GM12873 (cell line): Measurements from ENCODE around the gene STARD6.

Source experiments
- TF ChIP-seq, protein P1 (sequence below): IDR thresholded peaks from 2 replicates; pipeline ENCODE4 v1.5.1; 2012; ENCODE audit warnings: low read depth, mild to moderate bottlenecking, moderate library complexity, low read length, control low read depth; ENCODE audit not compliant: insufficient read depth; ENCODE audit errors: missing control alignments

Gene STARD6

DNA sequence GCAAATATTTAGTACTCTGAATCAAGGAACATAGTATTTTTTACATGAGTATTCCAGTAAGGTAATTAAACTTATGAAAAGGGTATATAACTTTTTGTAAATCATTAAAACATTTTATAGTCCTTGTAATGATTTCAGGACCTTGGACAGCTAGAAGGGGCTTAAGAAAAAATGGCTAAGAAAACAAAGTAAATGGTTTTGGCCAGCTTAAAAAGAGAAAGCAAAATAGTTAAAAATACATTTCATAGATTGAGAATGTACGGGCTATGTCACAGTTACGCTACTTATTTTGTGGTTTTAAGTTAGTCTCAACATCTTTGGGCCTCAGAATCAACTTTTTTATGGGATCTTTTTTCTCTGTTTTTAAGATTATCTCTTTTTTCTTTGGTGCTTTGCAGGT lies 61.6 kb downstream of the STARD6 start:
- TF ChIP-seq, protein P1, sequence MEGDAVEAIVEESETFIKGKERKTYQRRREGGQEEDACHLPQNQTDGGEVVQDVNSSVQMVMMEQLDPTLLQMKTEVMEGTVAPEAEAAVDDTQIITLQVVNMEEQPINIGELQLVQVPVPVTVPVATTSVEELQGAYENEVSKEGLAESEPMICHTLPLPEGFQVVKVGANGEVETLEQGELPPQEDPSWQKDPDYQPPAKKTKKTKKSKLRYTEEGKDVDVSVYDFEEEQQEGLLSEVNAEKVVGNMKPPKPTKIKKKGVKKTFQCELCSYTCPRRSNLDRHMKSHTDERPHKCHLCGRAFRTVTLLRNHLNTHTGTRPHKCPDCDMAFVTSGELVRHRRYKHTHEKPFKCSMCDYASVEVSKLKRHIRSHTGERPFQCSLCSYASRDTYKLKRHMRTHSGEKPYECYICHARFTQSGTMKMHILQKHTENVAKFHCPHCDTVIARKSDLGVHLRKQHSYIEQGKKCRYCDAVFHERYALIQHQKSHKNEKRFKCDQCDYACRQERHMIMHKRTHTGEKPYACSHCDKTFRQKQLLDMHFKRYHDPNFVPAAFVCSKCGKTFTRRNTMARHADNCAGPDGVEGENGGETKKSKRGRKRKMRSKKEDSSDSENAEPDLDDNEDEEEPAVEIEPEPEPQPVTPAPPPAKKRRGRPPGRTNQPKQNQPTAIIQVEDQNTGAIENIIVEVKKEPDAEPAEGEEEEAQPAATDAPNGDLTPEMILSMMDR = no peak

DNA sequence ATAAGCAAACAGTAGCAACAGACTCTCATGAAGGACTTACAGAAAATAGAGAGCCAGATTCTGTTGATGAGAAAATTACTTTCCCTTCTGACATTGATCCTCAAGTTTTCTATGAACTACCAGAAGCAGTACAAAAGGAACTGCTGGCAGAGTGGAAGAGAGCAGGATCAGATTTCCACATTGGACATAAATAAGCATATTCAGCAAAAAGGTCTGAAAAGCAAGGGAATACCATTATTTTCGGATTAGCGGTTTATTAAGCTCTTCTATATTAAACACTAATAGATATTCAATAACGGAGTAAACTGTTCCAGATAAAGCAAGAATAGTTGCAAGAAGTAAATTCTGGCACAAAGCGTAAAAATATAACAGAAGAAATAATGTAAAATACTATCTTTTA lies 63.4 kb downstream of the STARD6 start:
- TF ChIP-seq, protein P1 = no peak

DNA sequence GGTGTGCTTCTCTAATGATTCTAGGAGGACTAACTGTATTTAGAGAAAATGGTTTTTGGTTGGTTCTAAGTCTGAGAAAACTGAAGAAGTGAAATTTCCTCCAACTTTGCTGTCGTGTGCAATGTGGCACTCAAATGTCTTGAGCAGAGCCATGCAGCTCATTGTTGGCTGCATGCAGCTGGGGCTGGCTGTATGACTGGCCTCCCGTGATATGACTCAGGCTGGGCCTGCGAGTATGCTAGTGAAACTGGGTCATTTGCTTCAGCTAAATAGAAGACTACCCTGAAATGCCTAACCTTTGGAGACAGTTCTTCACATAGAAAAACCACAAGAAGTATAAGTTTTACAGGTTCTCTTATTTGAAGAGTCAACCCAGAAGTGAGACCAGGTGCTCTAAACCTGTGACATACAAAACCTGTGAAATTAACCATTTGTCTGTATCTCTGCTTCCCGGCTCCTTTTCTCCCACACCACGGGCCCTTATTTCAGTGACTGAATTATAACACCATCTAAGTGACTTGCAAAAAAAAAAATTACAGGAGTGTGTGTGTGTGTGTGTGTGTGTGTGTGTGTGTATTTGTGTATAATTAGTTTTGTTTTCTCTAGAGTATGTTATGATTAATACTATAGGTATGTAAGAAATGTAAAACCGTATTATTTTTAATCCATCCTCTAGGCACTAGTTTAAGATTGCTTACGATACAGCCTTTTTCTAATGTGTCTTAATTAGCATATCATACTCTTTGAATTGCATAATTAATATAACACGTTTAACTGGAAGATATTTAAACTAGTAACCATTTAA lies 72.5 kb downstream of the STARD6 start:
- TF ChIP-seq, protein P1 = no peak

DNA sequence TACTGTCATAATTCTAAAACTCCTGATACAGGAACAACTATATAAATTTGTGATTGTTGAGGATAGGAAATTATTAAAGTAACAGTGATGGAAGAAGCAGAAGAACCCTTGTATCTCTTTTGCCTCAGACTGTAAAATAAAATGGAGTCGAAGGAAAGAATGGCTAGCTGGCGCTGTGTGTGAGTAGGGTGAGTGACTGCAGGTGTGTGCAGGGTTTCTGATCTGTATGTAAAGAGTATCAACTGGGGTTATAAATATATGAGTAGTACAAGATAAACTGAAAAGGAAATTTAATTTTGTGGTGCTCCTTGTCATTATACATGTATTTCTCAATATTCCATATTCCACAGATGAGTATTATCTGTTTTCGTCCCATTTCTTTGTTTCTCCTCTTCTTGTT lies 73.1 kb downstream of the STARD6 start:
- TF ChIP-seq, protein P1 = no peak

DNA sequence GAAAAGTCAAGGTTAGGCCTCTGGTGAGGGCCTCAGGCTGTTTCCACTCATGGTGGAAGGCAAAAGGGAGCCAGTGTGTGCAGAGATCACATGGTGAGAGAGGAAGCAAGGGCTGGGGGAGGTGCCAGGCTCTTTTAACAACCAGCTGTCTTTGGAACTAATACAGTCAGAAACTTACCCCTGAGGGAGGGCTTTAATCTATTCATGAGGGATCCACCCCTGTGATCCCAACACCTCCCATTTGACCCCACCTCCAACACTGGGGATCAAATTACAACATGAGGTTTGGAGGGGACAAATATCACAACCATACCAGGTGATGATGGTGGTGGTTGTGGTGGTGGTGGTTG lies 77.5 kb downstream of the STARD6 start:
- TF ChIP-seq, protein P1 = no peak

DNA sequence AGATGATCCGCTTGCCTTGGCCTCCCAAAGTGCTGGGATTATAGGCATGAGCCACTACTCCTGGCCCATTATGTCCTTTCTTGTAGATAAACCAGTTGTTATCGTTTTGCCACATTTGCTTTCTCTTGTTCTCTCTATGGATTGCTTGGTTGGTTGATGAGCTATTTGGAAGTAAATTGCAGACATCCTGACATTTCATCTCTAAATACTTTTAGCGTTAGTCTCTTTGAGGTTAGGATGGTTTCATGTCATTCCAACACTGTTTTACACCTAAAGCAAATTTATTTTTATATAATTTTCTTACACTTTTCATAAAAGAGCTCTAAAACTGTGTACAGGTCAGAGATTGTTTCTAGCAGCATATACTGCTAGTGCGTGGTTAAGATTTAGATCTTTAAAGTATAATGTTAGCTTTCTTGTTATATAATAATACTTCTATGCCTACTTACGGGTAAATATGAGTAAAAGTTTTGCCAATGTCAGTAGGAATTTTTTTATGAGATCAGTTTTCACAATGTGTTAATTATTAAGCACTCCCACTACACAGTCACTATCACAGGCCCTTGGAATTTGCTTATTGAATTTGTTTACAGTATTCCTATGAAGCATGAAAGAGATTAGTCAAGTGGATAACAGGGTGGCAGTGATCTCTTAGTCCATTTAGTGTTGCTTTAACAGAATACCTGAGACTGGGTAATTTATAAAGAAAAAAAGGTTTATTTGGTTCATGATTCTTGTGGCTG lies 78.0 kb downstream of the STARD6 start:
- TF ChIP-seq, protein P1 = no peak

DNA sequence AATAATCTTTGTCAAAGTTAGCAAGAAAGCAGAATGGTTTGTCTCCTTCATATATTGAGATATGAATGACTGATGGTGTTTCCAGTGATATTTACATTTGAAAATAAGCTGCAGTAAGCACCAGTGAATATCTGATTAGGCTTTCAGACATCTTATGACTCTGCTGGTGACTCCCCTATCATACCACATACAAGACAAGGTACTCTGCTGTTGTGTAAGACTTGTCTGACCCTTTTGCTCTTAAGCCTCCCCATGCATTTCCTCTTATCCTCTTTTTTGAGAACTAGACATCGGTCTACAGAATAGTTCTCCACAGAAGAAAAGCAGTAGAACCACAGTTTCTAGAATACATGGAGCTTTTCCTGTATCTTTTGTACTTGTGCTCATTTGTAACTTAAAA lies 79.0 kb downstream of the STARD6 start:
- TF ChIP-seq, protein P1 = no peak
